OCI-LY7 (cell line): Measurements from ENCODE around the gene PCDHB12. TPM values are rescaled to one million over a fixed set of nuclear protein-coding genes. Genes with fewer than 3 reads are reported as not detected.

ENCODE experiments used
- BruUV-seq: library from RNA; stranded (reverse); fragments of 400-500 nt; replicated peaks from 2 replicates; lab custom pipeline; 2021; lab: Mats Ljungman, UMichigan
- CTCF ChIA-PET: fragments of 300-600 bp; sonication (Branson Sonifier 250); formaldehyde crosslinking; loops from one replicate; lab custom pipeline; 2022; ENCODE audit warnings: antibody characterized with exemption; ENCODE audit not compliant: unreplicated experiment; lab: Charles Lee
- POLR2A ChIA-PET: fragments of 300-600 bp; sonication (Branson Sonifier 250); formaldehyde crosslinking; loops from one replicate; lab custom pipeline; 2022; ENCODE audit warnings: antibody characterized with exemption; lab: Charles Lee
- DNase-seq: peaks from one replicate; pipeline ENCODE4 v3.0.0-alpha.2; 2015; ENCODE audit warnings: low spot score
- H2AFZ ChIP-seq: fragments of 200-600 bp; sonication (generic), shearing (Covaris generic); 2 replicates; pipeline ENCODE4 v1.6.1; 2014; ENCODE audit warnings: mild to moderate bottlenecking, antibody characterized with exemption, low read length, moderate library complexity
- H3K27ac ChIP-seq: fragments of 200-600 bp; sonication (generic); 2 replicates; pipeline ENCODE4 v1.5.1; 2014; ENCODE audit warnings: mixed run types, low read depth, mild to moderate bottlenecking, moderate library complexity, low read length, inconsistent platforms; ENCODE audit not compliant: poor library complexity, severe bottlenecking
- H3K36me3 ChIP-seq: fragments of 200-600 bp; sonication (generic); 2 replicates; pipeline ENCODE4 v1.6.1; 2014; ENCODE audit warnings: mild to moderate bottlenecking, antibody characterized with exemption, low read length, moderate library complexity, mixed read lengths; ENCODE audit not compliant: insufficient read depth
- H3K4me1 ChIP-seq: fragments of 200-600 bp; sonication (generic); 2 replicates; pipeline ENCODE4 v1.5.1; 2014; ENCODE audit warnings: mild to moderate bottlenecking, low read length; ENCODE audit not compliant: insufficient read depth, poor library complexity, severe bottlenecking
- H3K4me2 ChIP-seq: fragments of 200-600 bp; sonication (generic); 2 replicates; pipeline ENCODE4 v1.6.1; 2014; ENCODE audit warnings: mild to moderate bottlenecking, low read length
- H3K4me3 ChIP-seq: fragments of 200-600 bp; sonication (generic); 2 replicates; pipeline ENCODE4 v1.5.1; 2014; ENCODE audit warnings: mild to moderate bottlenecking, low read depth, low read length; ENCODE audit not compliant: poor library complexity, severe bottlenecking
- H3K79me2 ChIP-seq: fragments of 200-600 bp; sonication (generic); 2 replicates; pipeline ENCODE4 v1.6.1; 2016; ENCODE audit warnings: low read depth, mild to moderate bottlenecking, low read length, moderate library complexity, mixed read lengths; ENCODE audit not compliant: insufficient read depth
- H3K9me2 ChIP-seq: fragments of 200-600 bp; sonication (generic); 2 replicates; pipeline ENCODE4 v1.6.1; 2016; ENCODE audit warnings: mild to moderate bottlenecking, low read length, mixed read lengths; ENCODE audit not compliant: insufficient read depth
- H3K9me3 ChIP-seq: fragments of 200-600 bp; sonication (generic); 2 replicates; pipeline ENCODE4 v1.6.1; 2014; ENCODE audit warnings: mild to moderate bottlenecking, mixed run types, low read length, mixed read lengths
- H4K20me1 ChIP-seq: fragments of 200-600 bp; sonication (generic); 2 replicates; pipeline ENCODE4 v1.6.1; 2014; ENCODE audit warnings: mild to moderate bottlenecking, antibody characterized with exemption, low read length, moderate library complexity, mixed read lengths; ENCODE audit not compliant: insufficient read depth
- EZH2phosphoT487 ChIP-seq: fragments of 200-600 bp; sonication (generic); IDR thresholded peaks from 2 replicates; pipeline ENCODE4 v1.6.1; 2018; ENCODE audit warnings: low read depth, borderline replicate concordance, mild to moderate bottlenecking, mixed run types, antibody characterized with exemption, low read length, moderate library complexity, mixed read lengths
- intact Hi-C: fragments of 100-400 bp; cut with micrococcal nuclease; formaldehyde crosslinking; loops from one replicate; pipeline ENCODE4 v1.10.0; 2022; ENCODE audit not compliant: unreplicated experiment
- total RNA-seq, 2 experiments: library from RNA; depleted of rRNA in 1 of 2; stranded (reverse); fragments of >200 nt in 1 of 2; shearing (Covaris generic) in 1 of 2; gene quantifications; 2 replicates each; pipeline ENCODE4 v1.2.3, GENCODE V29; 2014 to 2022
- TF ChIP-seq, protein P1 (sequence below): fragments of 200-600 bp; sonication (generic); conservative IDR thresholded peaks from 2 replicates; pipeline ENCODE4 v1.5.1; 2014; ENCODE audit warnings: mild to moderate bottlenecking, antibody characterized with exemption, low read length, moderate library complexity, mixed read lengths

Gene PCDHB12
- total RNA-seq, 2 experiments from 2014 or later: not detected

DNA sequence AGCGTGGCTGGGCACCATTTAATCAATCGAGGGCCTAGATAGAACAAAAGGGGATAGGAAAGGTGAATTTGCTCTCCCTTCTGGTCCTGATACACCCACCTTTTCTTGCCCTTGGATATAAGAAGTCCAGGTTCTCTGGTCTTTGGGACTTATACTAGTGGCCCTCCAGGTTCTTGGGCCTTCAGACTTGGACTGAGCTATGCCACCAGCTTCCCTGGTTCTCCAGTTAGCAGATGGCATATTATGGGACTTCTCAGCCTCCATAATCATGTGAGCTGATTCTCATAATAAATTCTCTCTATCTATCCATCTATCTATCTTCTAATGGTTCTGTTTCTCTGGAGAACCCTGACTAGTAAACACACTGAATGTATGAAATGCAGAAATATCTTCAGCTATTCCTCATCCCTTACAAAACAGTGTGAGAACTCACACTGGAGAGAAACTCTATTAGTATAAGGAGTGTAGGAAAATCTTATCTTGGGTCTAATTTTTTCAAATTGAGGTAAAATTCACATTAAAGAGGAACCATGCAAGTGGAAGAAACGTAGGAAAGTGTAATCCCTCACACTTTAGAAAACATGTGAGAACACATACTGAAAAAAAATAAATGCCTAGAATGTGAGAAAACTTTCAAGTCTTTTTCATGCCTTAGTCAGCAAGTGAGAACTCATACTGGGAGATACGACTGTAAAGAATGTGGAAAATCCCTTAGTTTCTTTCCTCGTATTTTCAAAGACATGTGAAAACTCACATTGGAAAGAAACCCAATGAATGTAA is 52.1 kb downstream of the PCDHB12 start:
- peak; percentile 10 for DNase-seq
- H3K27ac ChIP-seq: no peak overlapping the region
- H2AFZ ChIP-seq: no peak overlapping the region
- H3K4me2 ChIP-seq: no peak overlapping the region
- no peaks in the 10 kb centered on the region for H3K9me2 ChIP-seq
- intact Hi-C loops: no loop called here
- H4K20me1 ChIP-seq: no peaks in the 10 kb centered on the region
- no peaks in the 10 kb centered on the region for H3K4me1 ChIP-seq
- peaks cover 40% of the 10 kb centered on the region for H3K9me3 ChIP-seq
- ChIA-PET POLR2A (no interaction called here), CTCF (no interaction called here)
- H3K79me2 ChIP-seq: no peaks in the 10 kb centered on the region
- H3K4me3 ChIP-seq: no peak overlapping the region
- TF ChIP-seq, protein P1, sequence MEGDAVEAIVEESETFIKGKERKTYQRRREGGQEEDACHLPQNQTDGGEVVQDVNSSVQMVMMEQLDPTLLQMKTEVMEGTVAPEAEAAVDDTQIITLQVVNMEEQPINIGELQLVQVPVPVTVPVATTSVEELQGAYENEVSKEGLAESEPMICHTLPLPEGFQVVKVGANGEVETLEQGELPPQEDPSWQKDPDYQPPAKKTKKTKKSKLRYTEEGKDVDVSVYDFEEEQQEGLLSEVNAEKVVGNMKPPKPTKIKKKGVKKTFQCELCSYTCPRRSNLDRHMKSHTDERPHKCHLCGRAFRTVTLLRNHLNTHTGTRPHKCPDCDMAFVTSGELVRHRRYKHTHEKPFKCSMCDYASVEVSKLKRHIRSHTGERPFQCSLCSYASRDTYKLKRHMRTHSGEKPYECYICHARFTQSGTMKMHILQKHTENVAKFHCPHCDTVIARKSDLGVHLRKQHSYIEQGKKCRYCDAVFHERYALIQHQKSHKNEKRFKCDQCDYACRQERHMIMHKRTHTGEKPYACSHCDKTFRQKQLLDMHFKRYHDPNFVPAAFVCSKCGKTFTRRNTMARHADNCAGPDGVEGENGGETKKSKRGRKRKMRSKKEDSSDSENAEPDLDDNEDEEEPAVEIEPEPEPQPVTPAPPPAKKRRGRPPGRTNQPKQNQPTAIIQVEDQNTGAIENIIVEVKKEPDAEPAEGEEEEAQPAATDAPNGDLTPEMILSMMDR: no peak
- no peak for TF ChIP-seq EZH2phosphoT487
- no peaks in the 10 kb centered on the region for H3K36me3 ChIP-seq
- BruUV-seq: no TSS peak

- no peak for TF ChIP-seq EZH2phosphoT487
- Histone ChIP-seq H3K36me3 (no peaks in the 10 kb centered on the region), H3K4me1 (no peaks in the 10 kb centered on the region), H3K27ac (no peak overlapping the region), H3K79me2 (no peaks in the 10 kb centered on the region), H2AFZ (no peak overlapping the region), H3K4me3 (no peak overlapping the region), H3K9me3 (peaks cover 34% of the 10 kb centered on the region), H3K9me2 (no peaks in the 10 kb centered on the region), H4K20me1 (no peaks in the 10 kb centered on the region), H3K4me2 (no peak overlapping the region)
- intact Hi-C loops: no loop called here
- BruUV-seq: no TSS peak
- ChIA-PET CTCF (no interaction called here), POLR2A (no interaction called here)
- no peak for DNase-seq
Observed at GRCh38 chr5:141261238-141261546, 52.7 kb downstream of the PCDHB12 start.

Other genes starting within 250 kb of the PCDHB12 start
Only the 30 nearest of the 37 such genes appear.
- gene PCDHB1, start 157.3 kb upstream of the PCDHB12 start, total RNA-seq (2014; rRNA removed; shearing (Covaris generic)): not detected in 2 replicates
- not detected in 2 replicates for gene PCDHB1, start 157.3 kb upstream of the PCDHB12 start, total RNA-seq (2022)
- gene PCDHB2, start 114.1 kb upstream of the PCDHB12 start, total RNA-seq (2014; rRNA removed; shearing (Covaris generic)): not detected in 2 replicates
- not detected in 2 replicates for gene PCDHB2, start 114.1 kb upstream of the PCDHB12 start, total RNA-seq (2022)
- not detected in 2 replicates for gene PCDHB3, start 108.2 kb upstream of the PCDHB12 start, total RNA-seq (2014; rRNA removed; shearing (Covaris generic))
- not detected in 2 replicates for gene PCDHB3, start 108.2 kb upstream of the PCDHB12 start, total RNA-seq (2022)
- gene PCDHB4, start 86.9 kb upstream of the PCDHB12 start, total RNA-seq (2014; rRNA removed; shearing (Covaris generic)): not detected in 2 replicates
- not detected in 2 replicates for gene PCDHB4, start 86.9 kb upstream of the PCDHB12 start, total RNA-seq (2022)
- gene PCDHB5, start 73.5 kb upstream of the PCDHB12 start, total RNA-seq (2014; rRNA removed; shearing (Covaris generic)): not detected in 2 replicates
- not detected in 2 replicates for gene PCDHB5, start 73.5 kb upstream of the PCDHB12 start, total RNA-seq (2022)
- gene PCDHB6, start 58.7 kb upstream of the PCDHB12 start, total RNA-seq (2014; rRNA removed; shearing (Covaris generic)): not detected in 2 replicates
- gene PCDHB6, start 58.7 kb upstream of the PCDHB12 start, total RNA-seq (2022): not detected in 2 replicates
- not detected in 2 replicates for gene PCDHB7, start 36.1 kb upstream of the PCDHB12 start, total RNA-seq (2014; rRNA removed; shearing (Covaris generic))
- gene PCDHB7, start 36.1 kb upstream of the PCDHB12 start, total RNA-seq (2022): not detected in 2 replicates
- 0.08 TPM in 1 of 2 replicates, not detected in the other for gene PCDHB8, start 30.9 kb upstream of the PCDHB12 start, total RNA-seq (2014; rRNA removed; shearing (Covaris generic))
- not detected in 2 replicates for gene PCDHB8, start 30.9 kb upstream of the PCDHB12 start, total RNA-seq (2022)
- not detected in 2 replicates for gene PCDHB16, start 26.3 kb upstream of the PCDHB12 start, total RNA-seq (2014; rRNA removed; shearing (Covaris generic))
- gene PCDHB16, start 26.3 kb upstream of the PCDHB12 start, total RNA-seq (2022): not detected in 2 replicates
- gene PCDHB9, start 21.6 kb upstream of the PCDHB12 start, total RNA-seq (2014; rRNA removed; shearing (Covaris generic)): 0.06 TPM in 1 of 2 replicates, not detected in the other
- gene PCDHB9, start 21.6 kb upstream of the PCDHB12 start, total RNA-seq (2022): 0.33 TPM in 1 of 2 replicates, not detected in the other
- gene PCDHB10, start 16.4 kb upstream of the PCDHB12 start, total RNA-seq (2014; rRNA removed; shearing (Covaris generic)): 0.08 TPM in 1 of 2 replicates, not detected in the other
- not detected in 2 replicates for gene PCDHB10, start 16.4 kb upstream of the PCDHB12 start, total RNA-seq (2022)
- gene PCDHB11, start 9.1 kb upstream of the PCDHB12 start, total RNA-seq (2014; rRNA removed; shearing (Covaris generic)): not detected in 2 replicates
- not detected in 2 replicates for gene PCDHB11, start 9.1 kb upstream of the PCDHB12 start, total RNA-seq (2022)
- 0.22 TPM in 1 of 2 replicates, not detected in the other for gene PCDHB13, start 5.2 kb downstream of the PCDHB12 start, total RNA-seq (2014; rRNA removed; shearing (Covaris generic))
- not detected in 2 replicates for gene PCDHB13, start 5.2 kb downstream of the PCDHB12 start, total RNA-seq (2022)
- 0.22 TPM in 1 of 2 replicates, not detected in the other for gene PCDHB14, start 14.6 kb downstream of the PCDHB12 start, total RNA-seq (2014; rRNA removed; shearing (Covaris generic))
- gene PCDHB14, start 14.6 kb downstream of the PCDHB12 start, total RNA-seq (2022): not detected in 2 replicates
- gene PCDHB15, start 36.7 kb downstream of the PCDHB12 start, total RNA-seq (2014; rRNA removed; shearing (Covaris generic)): not detected in 2 replicates
- not detected in 2 replicates for gene PCDHB15, start 36.7 kb downstream of the PCDHB12 start, total RNA-seq (2022)
- 0.16 and 0.95 TPM in 2 replicates for gene SLC25A2, start 95.3 kb downstream of the PCDHB12 start, total RNA-seq (2014; rRNA removed; shearing (Covaris generic))
- 0.70 and 1.6 TPM in 2 replicates for gene SLC25A2, start 95.3 kb downstream of the PCDHB12 start, total RNA-seq (2022)
- 115 and 126 TPM in 2 replicates for gene TAF7, start 112.1 kb downstream of the PCDHB12 start, total RNA-seq (2014; rRNA removed; shearing (Covaris generic))
- 103 and 113 TPM in 2 replicates for gene TAF7, start 112.1 kb downstream of the PCDHB12 start, total RNA-seq (2022)
- 1.3 and 1.8 TPM in 2 replicates for gene PCDHGA1, start 121.8 kb downstream of the PCDHB12 start, total RNA-seq (2014; rRNA removed; shearing (Covaris generic))
- 1.7 and 1.9 TPM in 2 replicates for gene PCDHGA1, start 121.8 kb downstream of the PCDHB12 start, total RNA-seq (2022)
- 0.19 and 0.51 TPM in 2 replicates for gene PCDHGA2, start 130.0 kb downstream of the PCDHB12 start, total RNA-seq (2014; rRNA removed; shearing (Covaris generic))
- gene PCDHGA2, start 130.0 kb downstream of the PCDHB12 start, total RNA-seq (2022): 0.74 and 1.1 TPM in 2 replicates
- gene PCDHGA3, start 135.1 kb downstream of the PCDHB12 start, total RNA-seq (2014; rRNA removed; shearing (Covaris generic)): 0.21 and 0.25 TPM in 2 replicates
- 0.36 and 0.65 TPM in 2 replicates for gene PCDHGA3, start 135.1 kb downstream of the PCDHB12 start, total RNA-seq (2022)
- 2.8 and 4.1 TPM in 2 replicates for gene PCDHGB1, start 141.4 kb downstream of the PCDHB12 start, total RNA-seq (2014; rRNA removed; shearing (Covaris generic))
- gene PCDHGB1, start 141.4 kb downstream of the PCDHB12 start, total RNA-seq (2022): 2.8 and 3.0 TPM in 2 replicates
- 1.9 and 3.5 TPM in 2 replicates for gene PCDHGA4, start 146.3 kb downstream of the PCDHB12 start, total RNA-seq (2014; rRNA removed; shearing (Covaris generic))
- 1.8 and 1.9 TPM in 2 replicates for gene PCDHGA4, start 146.3 kb downstream of the PCDHB12 start, total RNA-seq (2022)
- 8.3 and 9.3 TPM in 2 replicates for gene PCDHGB2, start 151.3 kb downstream of the PCDHB12 start, total RNA-seq (2014; rRNA removed; shearing (Covaris generic))
- gene PCDHGB2, start 151.3 kb downstream of the PCDHB12 start, total RNA-seq (2022): 9.2 and 10.9 TPM in 2 replicates
- gene PCDHGA5, start 155.4 kb downstream of the PCDHB12 start, total RNA-seq (2014; rRNA removed; shearing (Covaris generic)): 5.2 and 6.1 TPM in 2 replicates
- 4.6 and 4.9 TPM in 2 replicates for gene PCDHGA5, start 155.4 kb downstream of the PCDHB12 start, total RNA-seq (2022)
- gene PCDHGB3, start 161.5 kb downstream of the PCDHB12 start, total RNA-seq (2014; rRNA removed; shearing (Covaris generic)): 3.5 and 5.8 TPM in 2 replicates
- gene PCDHGB3, start 161.5 kb downstream of the PCDHB12 start, total RNA-seq (2022): 6.1 and 6.3 TPM in 2 replicates
- gene PCDHGA6, start 165.2 kb downstream of the PCDHB12 start, total RNA-seq (2014; rRNA removed; shearing (Covaris generic)): 6.3 and 7.2 TPM in 2 replicates
- 5.5 and 6.2 TPM in 2 replicates for gene PCDHGA6, start 165.2 kb downstream of the PCDHB12 start, total RNA-seq (2022)
- gene PCDHGA7, start 174.0 kb downstream of the PCDHB12 start, total RNA-seq (2014; rRNA removed; shearing (Covaris generic)): 4.7 and 6.4 TPM in 2 replicates
- 5.6 TPM in 2 replicates for gene PCDHGA7, start 174.0 kb downstream of the PCDHB12 start, total RNA-seq (2022)
- 8.7 and 9.3 TPM in 2 replicates for gene PCDHGB4, start 179.0 kb downstream of the PCDHB12 start, total RNA-seq (2014; rRNA removed; shearing (Covaris generic))
- 6.5 and 6.9 TPM in 2 replicates for gene PCDHGB4, start 179.0 kb downstream of the PCDHB12 start, total RNA-seq (2022)
- 5.0 and 5.3 TPM in 2 replicates for gene PCDHGA8, start 183.9 kb downstream of the PCDHB12 start, total RNA-seq (2014; rRNA removed; shearing (Covaris generic))
- 3.8 and 4.7 TPM in 2 replicates for gene PCDHGA8, start 183.9 kb downstream of the PCDHB12 start, total RNA-seq (2022)
- gene PCDHGB5, start 189.2 kb downstream of the PCDHB12 start, total RNA-seq (2014; rRNA removed; shearing (Covaris generic)): 3.8 and 5.1 TPM in 2 replicates
- 7.1 and 8.6 TPM in 2 replicates for gene PCDHGB5, start 189.2 kb downstream of the PCDHB12 start, total RNA-seq (2022)